OCI-LY7 (cell line): Measurements from ENCODE around the gene TRIO. TPM values are rescaled to one million over a fixed set of nuclear protein-coding genes. Genes with fewer than 3 reads are reported as not detected.

Source experiments
- BruUV-seq: library from RNA; stranded (reverse); fragments of 400-500 nt; replicated peaks from 2 replicates; lab custom pipeline; 2021; lab: Mats Ljungman, UMichigan
- CTCF ChIA-PET: fragments of 300-600 bp; sonication (Branson Sonifier 250); formaldehyde crosslinking; loops from one replicate; lab custom pipeline; 2022; ENCODE audit warnings: antibody characterized with exemption; ENCODE audit not compliant: unreplicated experiment; lab: Charles Lee
- POLR2A ChIA-PET: fragments of 300-600 bp; sonication (Branson Sonifier 250); formaldehyde crosslinking; loops from one replicate; lab custom pipeline; 2022; ENCODE audit warnings: antibody characterized with exemption; lab: Charles Lee
- DNase-seq: peaks from one replicate; pipeline ENCODE4 v3.0.0-alpha.2; 2015; ENCODE audit warnings: low spot score
- H2AFZ ChIP-seq: fragments of 200-600 bp; sonication (generic), shearing (Covaris generic); 2 replicates; pipeline ENCODE4 v1.6.1; 2014; ENCODE audit warnings: mild to moderate bottlenecking, antibody characterized with exemption, low read length, moderate library complexity
- H3K27ac ChIP-seq: fragments of 200-600 bp; sonication (generic); 2 replicates; pipeline ENCODE4 v1.5.1; 2014; ENCODE audit warnings: mixed run types, low read depth, mild to moderate bottlenecking, moderate library complexity, low read length, inconsistent platforms; ENCODE audit not compliant: poor library complexity, severe bottlenecking
- H3K36me3 ChIP-seq: fragments of 200-600 bp; sonication (generic); 2 replicates; pipeline ENCODE4 v1.6.1; 2014; ENCODE audit warnings: mild to moderate bottlenecking, antibody characterized with exemption, low read length, moderate library complexity, mixed read lengths; ENCODE audit not compliant: insufficient read depth
- H3K4me1 ChIP-seq: fragments of 200-600 bp; sonication (generic); 2 replicates; pipeline ENCODE4 v1.5.1; 2014; ENCODE audit warnings: mild to moderate bottlenecking, low read length; ENCODE audit not compliant: insufficient read depth, poor library complexity, severe bottlenecking
- H3K4me2 ChIP-seq: fragments of 200-600 bp; sonication (generic); 2 replicates; pipeline ENCODE4 v1.6.1; 2014; ENCODE audit warnings: mild to moderate bottlenecking, low read length
- H3K4me3 ChIP-seq: fragments of 200-600 bp; sonication (generic); 2 replicates; pipeline ENCODE4 v1.5.1; 2014; ENCODE audit warnings: mild to moderate bottlenecking, low read depth, low read length; ENCODE audit not compliant: poor library complexity, severe bottlenecking
- H3K79me2 ChIP-seq: fragments of 200-600 bp; sonication (generic); 2 replicates; pipeline ENCODE4 v1.6.1; 2016; ENCODE audit warnings: low read depth, mild to moderate bottlenecking, low read length, moderate library complexity, mixed read lengths; ENCODE audit not compliant: insufficient read depth
- H3K9me2 ChIP-seq: fragments of 200-600 bp; sonication (generic); 2 replicates; pipeline ENCODE4 v1.6.1; 2016; ENCODE audit warnings: mild to moderate bottlenecking, low read length, mixed read lengths; ENCODE audit not compliant: insufficient read depth
- H3K9me3 ChIP-seq: fragments of 200-600 bp; sonication (generic); 2 replicates; pipeline ENCODE4 v1.6.1; 2014; ENCODE audit warnings: mild to moderate bottlenecking, mixed run types, low read length, mixed read lengths
- H4K20me1 ChIP-seq: fragments of 200-600 bp; sonication (generic); 2 replicates; pipeline ENCODE4 v1.6.1; 2014; ENCODE audit warnings: mild to moderate bottlenecking, antibody characterized with exemption, low read length, moderate library complexity, mixed read lengths; ENCODE audit not compliant: insufficient read depth
- EZH2phosphoT487 ChIP-seq: fragments of 200-600 bp; sonication (generic); IDR thresholded peaks from 2 replicates; pipeline ENCODE4 v1.6.1; 2018; ENCODE audit warnings: low read depth, borderline replicate concordance, mild to moderate bottlenecking, mixed run types, antibody characterized with exemption, low read length, moderate library complexity, mixed read lengths
- intact Hi-C: fragments of 100-400 bp; cut with micrococcal nuclease; formaldehyde crosslinking; loops from one replicate; pipeline ENCODE4 v1.10.0; 2022; ENCODE audit not compliant: unreplicated experiment
- total RNA-seq, 2 experiments: library from RNA; depleted of rRNA in 1 of 2; stranded (reverse); fragments of >200 nt in 1 of 2; shearing (Covaris generic) in 1 of 2; gene quantifications; 2 replicates each; pipeline ENCODE4 v1.2.3, GENCODE V29; 2014 to 2022
- TF ChIP-seq, protein P1 (sequence below): fragments of 200-600 bp; sonication (generic); conservative IDR thresholded peaks from 2 replicates; pipeline ENCODE4 v1.5.1; 2014; ENCODE audit warnings: mild to moderate bottlenecking, antibody characterized with exemption, low read length, moderate library complexity, mixed read lengths

Gene TRIO
- total RNA-seq, 2 experiments from 2014 or later, result 35.8 to 55.1 TPM

DNA sequence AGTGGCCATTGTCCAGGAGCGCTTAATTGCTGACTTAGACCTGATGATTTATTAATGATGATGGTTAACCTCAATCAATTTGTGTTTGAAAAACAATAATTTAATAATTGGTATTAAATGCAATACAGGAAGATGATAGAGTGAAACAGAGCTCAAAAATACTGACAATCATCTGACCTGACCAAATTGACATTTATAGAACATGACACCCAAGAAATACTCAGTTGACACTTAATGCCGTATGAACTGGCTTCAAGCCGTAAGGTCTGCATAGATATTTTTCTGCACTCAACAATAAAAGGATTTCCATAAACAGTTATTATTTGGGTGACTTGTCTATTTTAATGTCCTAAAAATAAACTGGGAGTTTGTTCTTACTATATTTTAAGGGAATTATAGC, 159.2 kb downstream of the TRIO start:
- ChIA-PET CTCF (no interaction called here), POLR2A (interaction anchor here (1.5 kb wide), 1 partner anchor 12 kb away, joined by 3 read pairs; no protein-coding TSS in a partner anchor)
- Histone ChIP-seq H3K27ac (no peak overlapping the region), H3K9me3 (no peaks in the 10 kb centered on the region), H3K4me2 (no peak overlapping the region), H3K9me2 (no peaks in the 10 kb centered on the region), H3K36me3 (no peaks in the 10 kb centered on the region), H4K20me1 (no peaks in the 10 kb centered on the region), H2AFZ (no peak overlapping the region), H3K79me2 (no peaks in the 10 kb centered on the region), H3K4me1 (no peaks in the 10 kb centered on the region), H3K4me3 (no peak overlapping the region)
- BruUV-seq, result no TSS peak
- intact Hi-C loops, result no loop called here
- DNase-seq, result no peak
- no peak for TF ChIP-seq EZH2phosphoT487
- TF ChIP-seq, protein P1, sequence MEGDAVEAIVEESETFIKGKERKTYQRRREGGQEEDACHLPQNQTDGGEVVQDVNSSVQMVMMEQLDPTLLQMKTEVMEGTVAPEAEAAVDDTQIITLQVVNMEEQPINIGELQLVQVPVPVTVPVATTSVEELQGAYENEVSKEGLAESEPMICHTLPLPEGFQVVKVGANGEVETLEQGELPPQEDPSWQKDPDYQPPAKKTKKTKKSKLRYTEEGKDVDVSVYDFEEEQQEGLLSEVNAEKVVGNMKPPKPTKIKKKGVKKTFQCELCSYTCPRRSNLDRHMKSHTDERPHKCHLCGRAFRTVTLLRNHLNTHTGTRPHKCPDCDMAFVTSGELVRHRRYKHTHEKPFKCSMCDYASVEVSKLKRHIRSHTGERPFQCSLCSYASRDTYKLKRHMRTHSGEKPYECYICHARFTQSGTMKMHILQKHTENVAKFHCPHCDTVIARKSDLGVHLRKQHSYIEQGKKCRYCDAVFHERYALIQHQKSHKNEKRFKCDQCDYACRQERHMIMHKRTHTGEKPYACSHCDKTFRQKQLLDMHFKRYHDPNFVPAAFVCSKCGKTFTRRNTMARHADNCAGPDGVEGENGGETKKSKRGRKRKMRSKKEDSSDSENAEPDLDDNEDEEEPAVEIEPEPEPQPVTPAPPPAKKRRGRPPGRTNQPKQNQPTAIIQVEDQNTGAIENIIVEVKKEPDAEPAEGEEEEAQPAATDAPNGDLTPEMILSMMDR, result no peak

- no peak for DNase-seq
- H3K9me3 ChIP-seq, result no peaks in the 10 kb centered on the region
- H3K4me2 ChIP-seq, result no peak overlapping the region
- H4K20me1 ChIP-seq, result no peaks in the 10 kb centered on the region
- TF ChIP-seq EZH2phosphoT487, result no peak
- TF ChIP-seq, protein P1, result no peak
- H3K4me1 ChIP-seq, result no peaks in the 10 kb centered on the region
- 0 out of 2 replicates have a peak, but pooled peaks cover 4% of the 10 kb centered on the region for H3K36me3 ChIP-seq
- H3K4me3 ChIP-seq, result no peak overlapping the region
- no TSS peak for BruUV-seq
- H3K27ac ChIP-seq, result no peak overlapping the region
- no peak overlapping the region for H2AFZ ChIP-seq
- intact Hi-C loops, result no loop called here
- no peaks in the 10 kb centered on the region for H3K9me2 ChIP-seq
- H3K79me2 ChIP-seq, result no peaks in the 10 kb centered on the region
- ChIA-PET CTCF (no interaction called here), POLR2A (no interaction called here)
Observed at GRCh38 chr5:14305045-14305444, 161.9 kb downstream of the TRIO start.

DNA sequence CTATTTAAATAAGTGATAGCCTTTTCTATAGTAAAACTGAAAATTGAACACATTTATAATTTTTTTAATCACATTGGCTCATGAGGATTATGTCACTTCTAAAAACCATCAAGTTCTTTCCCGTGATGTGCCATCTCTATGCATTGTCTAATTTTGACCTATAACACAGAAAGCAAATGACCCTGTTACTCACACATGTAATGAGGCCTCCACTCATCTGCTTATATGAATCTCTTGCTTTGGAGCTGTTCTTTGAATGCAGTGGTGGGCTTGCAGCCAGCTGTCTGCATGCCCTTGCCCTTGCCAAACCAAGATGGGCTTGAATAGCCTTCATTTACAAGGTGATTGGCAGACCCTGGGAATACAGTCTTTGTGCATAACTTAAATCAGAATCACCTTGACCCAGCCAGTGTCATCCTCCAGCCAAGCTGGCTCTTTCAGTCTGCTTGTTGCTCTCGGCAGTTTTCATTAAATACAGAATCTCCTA, 163.2 kb downstream of the TRIO start:
- BruUV-seq, result no TSS peak
- intact Hi-C loops, result no loop called here
- Histone ChIP-seq H2AFZ (no peak overlapping the region), H3K27ac (no peak overlapping the region), H3K4me2 (no peak overlapping the region), H3K4me1 (no peaks in the 10 kb centered on the region), H3K4me3 (no peak overlapping the region), H3K79me2 (no peaks in the 10 kb centered on the region), H4K20me1 (no peaks in the 10 kb centered on the region), H3K9me2 (no peaks in the 10 kb centered on the region), H3K36me3 (0 out of 2 replicates have a peak, but pooled peaks cover 4% of the 10 kb centered on the region), H3K9me3 (no peaks in the 10 kb centered on the region)
- TF ChIP-seq, protein P1, result no peak
- no peak for TF ChIP-seq EZH2phosphoT487
- no peak for DNase-seq
- ChIA-PET POLR2A (interaction anchor here (0.6 kb wide), 1 partner anchor 235 kb away, joined by 3 read pairs; no protein-coding TSS in a partner anchor), CTCF (no interaction called here)
